Lung (tissue), 12 donors: Measurements from ENCODE around the gene EYS. TPM values are rescaled to one million over a fixed set of nuclear protein-coding genes. Genes with fewer than 3 reads are reported as not detected.

Experiments used
- ATAC-seq: fragments of 200-7000 bp; cut with Tn5 transposase; one replicate; pipeline ENCODE4 v1.9.1; 2020; ENCODE audit warnings: moderate number of reproducible peaks; ENCODE audit not compliant: insufficient read depth, low FRiP score
- DNase-seq, 3 donors: peaks; one replicate each; pipeline ENCODE4 v3.0.0-alpha.2; 2013 to 2017
- H3K27ac ChIP-seq, 2 donors: one replicate each; pipeline ENCODE4 v1.5.1; 2013; ENCODE audit warnings: mild to moderate bottlenecking in 2 of 2, moderate library complexity in 2 of 2, control low read depth in 1 of 2, inconsistent platforms in 1 of 2, low read depth in 1 of 2, low read length in 1 of 2
- H3K27me3 ChIP-seq, 3 donors: one replicate each; pipeline ENCODE4 v1.5.1; 2013; ENCODE audit warnings: low read length in 2 of 3; ENCODE audit not compliant: control insufficient read depth in 3 of 3, insufficient read depth in 3 of 3
- H3K36me3 ChIP-seq, 4 donors: one replicate each; pipeline ENCODE4 v1.5.1; 2013; ENCODE audit warnings: low read length in 4 of 4, mild to moderate bottlenecking in 1 of 4, moderate library complexity in 1 of 4; ENCODE audit not compliant: control insufficient read depth in 4 of 4, insufficient read depth in 4 of 4
- H3K4me1 ChIP-seq, 5 donors: one replicate each; pipeline ENCODE4 v1.5.1; 2013; ENCODE audit warnings: low read length in 5 of 5, mild to moderate bottlenecking in 2 of 5, moderate library complexity in 1 of 5; ENCODE audit not compliant: control insufficient read depth in 5 of 5, insufficient read depth in 5 of 5
- H3K4me3 ChIP-seq: one replicate; pipeline ENCODE4 v1.5.1; 2013; ENCODE audit warnings: mild to moderate bottlenecking, control low read depth, moderate library complexity
- H3K9ac ChIP-seq, 2 donors: one replicate each; pipeline ENCODE4 v1.5.1; 2013; ENCODE audit warnings: low read length in 2 of 2, control low read depth in 1 of 2; ENCODE audit not compliant: insufficient read depth in 1 of 2
- H3K9me3 ChIP-seq, 4 donors: one replicate each; pipeline ENCODE4 v1.5.1; 2013; ENCODE audit warnings: low read length in 3 of 4, mild to moderate bottlenecking in 1 of 4, moderate library complexity in 1 of 4; ENCODE audit not compliant: control insufficient read depth in 4 of 4, insufficient read depth in 3 of 4
- WGBS, 2 donors: extraction: QIAGEN DNeasy Blood & Tissue Kit; methylation state at CpG; one replicate each; pipeline ENCODE4 v1.1.7; 2013; 5-methylcytosine and 5-hydroxymethylcytosine counted together
- polyA plus RNA-seq, 2 donors: library from polyadenylated mRNA; stranded (reverse); fragments of 200-250 nt; gene quantifications; one replicate each; pipeline ENCODE4 v1.2.1, GENCODE V29; 2013
- total RNA-seq, 2 donors: library from RNA; depleted of rRNA in 1 of 2; stranded (reverse); fragments of >200 nt in 1 of 2; gene quantifications; one replicate each; pipeline ENCODE4 v1.2.1, GENCODE V29; 2014 to 2021
- TF ChIP-seq, protein P1 (sequence below): IDR thresholded peaks from 2 replicates; pipeline ENCODE4 v1.5.1; 2012; ENCODE audit warnings: mild to moderate bottlenecking; ENCODE audit errors: control extremely low read depth, extremely low read depth
- donor health status: control.
- donor health status: control.
- donor health status: Bipolar disorder and iron deficiency.
- donor health status: healthy.
- donor health status: DM: yes; HTN: yes; CAD: no.

EYS gene
- total and polyA plus RNA-seq, 4 donors, result 0.06 to 0.34 (median 0.12) TPM

DNA sequence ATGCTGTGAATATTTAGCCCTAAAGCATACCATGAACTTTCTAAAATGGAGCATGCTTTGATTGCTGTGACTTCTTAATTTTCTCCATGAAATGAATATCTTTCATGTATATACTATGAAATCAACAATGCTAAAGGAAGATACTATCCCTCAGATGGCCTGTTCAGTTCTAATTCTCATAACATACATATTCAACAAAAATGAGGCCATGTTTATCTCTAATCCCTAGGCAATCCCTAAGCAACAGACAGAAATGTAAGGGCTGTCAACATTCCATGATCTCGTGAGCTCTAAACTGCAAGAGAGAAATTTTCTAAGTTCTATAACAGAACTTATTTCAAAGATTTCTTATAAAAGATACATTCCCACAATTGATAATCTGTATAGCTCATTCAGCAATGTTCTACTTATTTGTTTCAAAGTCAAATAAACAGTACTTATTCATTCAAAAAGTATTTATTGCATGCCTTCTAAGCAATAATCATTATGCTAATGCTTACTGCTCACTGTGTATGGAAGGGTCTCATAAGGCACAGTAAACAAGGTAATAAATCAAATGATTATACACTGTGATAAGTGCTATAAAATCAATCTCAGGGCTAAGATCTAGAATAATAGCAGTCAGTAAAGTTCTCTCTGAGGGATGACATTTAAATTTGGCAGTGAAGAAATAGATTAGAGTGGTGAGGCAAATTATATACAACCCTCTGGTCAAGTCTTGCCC is 1578.6 kb downstream of the EYS start:
- no peaks in the 10 kb centered on the region for H3K9me3 ChIP-seq
- no peak overlapping the region for H3K4me3 ChIP-seq
- H3K9ac ChIP-seq, result no peak overlapping the region
- no peak overlapping the region for H3K27ac ChIP-seq
- WGBS, 2 donors, result 82 to 90% methylated on average over 1 of the region's 1 CpG
- no peaks in the 10 kb centered on the region for H3K27me3 ChIP-seq
- ATAC-seq (no peak), DNase-seq (peak in 2 of 3 donors; percentile 22 to 25)
- H3K36me3 ChIP-seq, result no peaks in the 10 kb centered on the region
- TF ChIP-seq, protein P1, sequence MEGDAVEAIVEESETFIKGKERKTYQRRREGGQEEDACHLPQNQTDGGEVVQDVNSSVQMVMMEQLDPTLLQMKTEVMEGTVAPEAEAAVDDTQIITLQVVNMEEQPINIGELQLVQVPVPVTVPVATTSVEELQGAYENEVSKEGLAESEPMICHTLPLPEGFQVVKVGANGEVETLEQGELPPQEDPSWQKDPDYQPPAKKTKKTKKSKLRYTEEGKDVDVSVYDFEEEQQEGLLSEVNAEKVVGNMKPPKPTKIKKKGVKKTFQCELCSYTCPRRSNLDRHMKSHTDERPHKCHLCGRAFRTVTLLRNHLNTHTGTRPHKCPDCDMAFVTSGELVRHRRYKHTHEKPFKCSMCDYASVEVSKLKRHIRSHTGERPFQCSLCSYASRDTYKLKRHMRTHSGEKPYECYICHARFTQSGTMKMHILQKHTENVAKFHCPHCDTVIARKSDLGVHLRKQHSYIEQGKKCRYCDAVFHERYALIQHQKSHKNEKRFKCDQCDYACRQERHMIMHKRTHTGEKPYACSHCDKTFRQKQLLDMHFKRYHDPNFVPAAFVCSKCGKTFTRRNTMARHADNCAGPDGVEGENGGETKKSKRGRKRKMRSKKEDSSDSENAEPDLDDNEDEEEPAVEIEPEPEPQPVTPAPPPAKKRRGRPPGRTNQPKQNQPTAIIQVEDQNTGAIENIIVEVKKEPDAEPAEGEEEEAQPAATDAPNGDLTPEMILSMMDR, result no peak
- peaks cover 0 to 14% (median 4%) of the 10 kb centered on the region in 5 donors for H3K4me1 ChIP-seq

DNA sequence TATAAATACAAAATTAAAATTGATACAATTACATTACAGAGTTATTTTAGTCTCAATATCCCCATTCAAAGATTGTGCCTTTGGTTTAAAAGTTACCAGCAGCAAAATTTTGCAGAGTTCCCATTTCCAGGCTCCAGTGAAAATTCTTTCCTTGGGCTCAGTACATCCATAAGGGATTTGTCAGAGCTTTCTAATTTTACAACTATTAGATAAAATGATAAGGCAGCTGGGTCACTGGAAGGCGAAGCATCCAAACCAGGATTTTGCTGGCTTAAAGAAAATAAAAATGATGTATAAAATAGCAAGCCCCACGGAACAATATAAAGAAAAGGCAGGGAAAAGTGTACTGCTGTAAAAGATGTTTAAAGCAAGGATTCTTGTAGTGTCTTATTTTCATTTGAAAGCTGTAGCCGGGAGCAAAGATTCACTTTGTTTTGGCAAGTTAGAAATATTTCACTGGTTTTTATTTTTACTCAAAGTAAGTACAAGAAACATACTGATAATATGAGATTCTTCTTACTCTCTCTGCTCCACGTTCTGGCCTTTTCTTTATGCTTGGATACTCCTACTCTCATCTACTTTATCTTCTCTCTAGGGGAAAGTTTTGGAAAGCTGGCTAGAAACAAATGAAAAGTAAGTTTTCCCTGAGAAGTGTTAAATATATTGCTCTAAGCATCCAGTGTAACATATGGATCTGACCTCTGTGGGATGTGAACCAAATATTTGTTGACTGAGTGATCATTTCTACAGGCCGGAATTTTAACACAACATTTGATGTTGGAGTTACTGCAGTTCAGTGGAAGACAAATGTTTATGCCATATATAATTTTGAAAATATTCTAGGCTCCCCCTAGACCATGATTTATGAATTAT is 1583.0 kb downstream of the EYS start:
- H3K4me3 ChIP-seq, result no peak overlapping the region
- H3K36me3 ChIP-seq, result no peaks in the 10 kb centered on the region
- TF ChIP-seq, protein P1, result no peak
- no peak for ATAC-seq
- H3K27ac ChIP-seq, result no peak overlapping the region
- peaks cover 0 to 19% (median 7%) of the 10 kb centered on the region in 5 donors for H3K4me1 ChIP-seq
- H3K9me3 ChIP-seq, result no peaks in the 10 kb centered on the region
- DNase-seq, result peak in 2 of 3 donors; percentile 61 to 65
- no peak overlapping the region for H3K9ac ChIP-seq
- no peaks in the 10 kb centered on the region for H3K27me3 ChIP-seq
- 68 to 84% methylated on average over 5 of the region's 5 CpGs for WGBS, 2 donors

DNA sequence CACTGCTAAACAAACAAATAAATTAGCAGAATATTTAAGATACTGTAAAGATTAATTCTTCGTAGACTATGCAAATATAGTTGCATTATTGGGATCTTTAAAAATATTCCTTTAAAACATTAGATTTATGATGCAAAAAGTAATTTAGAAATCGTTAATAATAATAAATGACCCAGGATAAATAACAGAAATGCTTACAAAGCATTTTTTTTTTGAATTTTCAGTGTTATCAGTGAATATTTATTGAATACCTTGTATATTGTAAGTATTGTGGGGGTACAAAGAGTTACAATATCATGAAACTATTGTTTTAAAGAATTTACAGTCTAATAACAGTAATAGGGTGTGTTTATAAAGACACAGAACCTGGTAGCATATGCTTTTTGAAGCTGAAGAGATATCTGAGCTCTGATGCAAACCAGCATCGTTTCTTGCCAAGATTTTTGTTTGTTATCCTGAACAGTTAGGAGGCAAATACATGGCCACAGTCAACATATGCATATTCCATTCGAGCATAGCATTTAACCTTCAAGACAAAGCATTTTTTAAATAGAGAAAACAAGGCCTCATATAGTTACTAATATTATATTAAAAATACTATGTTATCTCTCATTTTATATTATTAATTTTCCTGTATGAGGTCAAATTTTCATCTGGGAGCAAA is 1584.2 kb downstream of the EYS start:
- WGBS, 2 donors, result 60 to 71% methylated on average over 4 of the region's 4 CpGs
- no peak overlapping the region for H3K4me3 ChIP-seq
- H3K4me1 ChIP-seq, result peaks cover 0 to 19% (median 7%) of the 10 kb centered on the region in 5 donors
- peak in 2 of 3 donors; percentile 38 to 67 for DNase-seq
- no peak for ATAC-seq
- no peak overlapping the region for H3K27ac ChIP-seq
- TF ChIP-seq, protein P1, result no peak
- no peaks in the 10 kb centered on the region for H3K9me3 ChIP-seq
- H3K36me3 ChIP-seq, result no peaks in the 10 kb centered on the region
- no peak overlapping the region for H3K9ac ChIP-seq
- H3K27me3 ChIP-seq, result no peaks in the 10 kb centered on the region
